OCI-LY7 (cell line): Measurements from ENCODE around the gene CGA.

Experiments used
- CTCF ChIP-seq: fragments of 200-600 bp; sonication (generic); conservative IDR thresholded peaks from 2 replicates; pipeline ENCODE4 v1.5.1; 2014; ENCODE audit warnings: mild to moderate bottlenecking, antibody characterized with exemption, low read length, moderate library complexity, mixed read lengths
- EZH2phosphoT487 ChIP-seq: fragments of 200-600 bp; sonication (generic); IDR thresholded peaks from 2 replicates; pipeline ENCODE4 v1.6.1; 2018; ENCODE audit warnings: low read depth, borderline replicate concordance, mild to moderate bottlenecking, mixed run types, antibody characterized with exemption, low read length, moderate library complexity, mixed read lengths

- TF ChIP-seq CTCF, result no peak
- no peak for TF ChIP-seq EZH2phosphoT487
Measured at GRCh38 chr6:87053312-87053711, 41.6 kb downstream of the CGA start.
